Transverse colon (tissue), 4 donors: ENCODE data around the gene LTA4H.

ENCODE experiments used
- POLR2AphosphoS5 ChIP-seq, 3 donors: sonication (generic); formaldehyde crosslinking; IDR thresholded peaks; one replicate each; pipeline ENCODE4 v1.6.1; 2016; ENCODE audit warnings: antibody characterized with exemption in 3 of 3
- TF ChIP-seq, protein P1 (sequence below), 5 experiments: fragments of 200-600 bp in 3 of 5; fragments of 450-650 bp in 2 of 5; sonication (generic) in 3 of 5; IDR thresholded peaks; 1 replicate in 2 of 5; 2 replicates in 3 of 5; pipeline ENCODE4 v1.5.1; 2016 to 2017; ENCODE audit warnings: antibody characterized with exemption in 5 of 5, inconsistent platforms in 3 of 5, mild to moderate bottlenecking in 2 of 5, moderate library complexity in 1 of 5

- TF ChIP-seq, protein P1, sequence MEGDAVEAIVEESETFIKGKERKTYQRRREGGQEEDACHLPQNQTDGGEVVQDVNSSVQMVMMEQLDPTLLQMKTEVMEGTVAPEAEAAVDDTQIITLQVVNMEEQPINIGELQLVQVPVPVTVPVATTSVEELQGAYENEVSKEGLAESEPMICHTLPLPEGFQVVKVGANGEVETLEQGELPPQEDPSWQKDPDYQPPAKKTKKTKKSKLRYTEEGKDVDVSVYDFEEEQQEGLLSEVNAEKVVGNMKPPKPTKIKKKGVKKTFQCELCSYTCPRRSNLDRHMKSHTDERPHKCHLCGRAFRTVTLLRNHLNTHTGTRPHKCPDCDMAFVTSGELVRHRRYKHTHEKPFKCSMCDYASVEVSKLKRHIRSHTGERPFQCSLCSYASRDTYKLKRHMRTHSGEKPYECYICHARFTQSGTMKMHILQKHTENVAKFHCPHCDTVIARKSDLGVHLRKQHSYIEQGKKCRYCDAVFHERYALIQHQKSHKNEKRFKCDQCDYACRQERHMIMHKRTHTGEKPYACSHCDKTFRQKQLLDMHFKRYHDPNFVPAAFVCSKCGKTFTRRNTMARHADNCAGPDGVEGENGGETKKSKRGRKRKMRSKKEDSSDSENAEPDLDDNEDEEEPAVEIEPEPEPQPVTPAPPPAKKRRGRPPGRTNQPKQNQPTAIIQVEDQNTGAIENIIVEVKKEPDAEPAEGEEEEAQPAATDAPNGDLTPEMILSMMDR (IDR thresholded peaks at IDR 0.05) = no peak
- TF ChIP-seq POLR2AphosphoS5 (IDR thresholded peaks at IDR 0.05) = no peak
These were observed 14.8 kb upstream of the LTA4H start for GRCh38 chr12:96050139-96050538.
